Stimulated activated CD4-positive, alpha-beta T cell treated with anti-CD3 and anti-CD28 coated beads, Interleukin-1b, Interleukin-23, amount 100 ng/mL, for 1 hour (primary cell): Measurements from ENCODE around the gene KCTD17.
A peak's percentile ranks its signal among the peaks of the same experiment; 100 is the strongest.
"Not testable (repeated sequence)": the region's sequence is repeated elsewhere in the genome, so short reads cannot be mapped to it uniquely, and the experiment has no call there.

Experiments used
- DNase-seq, 2 donors: peaks; one replicate each; pipeline ENCODE4 v3.0.0-alpha.2; 2020; ENCODE audit warnings: low read depth in 2 of 2

The KCTD17 gene

DNA sequence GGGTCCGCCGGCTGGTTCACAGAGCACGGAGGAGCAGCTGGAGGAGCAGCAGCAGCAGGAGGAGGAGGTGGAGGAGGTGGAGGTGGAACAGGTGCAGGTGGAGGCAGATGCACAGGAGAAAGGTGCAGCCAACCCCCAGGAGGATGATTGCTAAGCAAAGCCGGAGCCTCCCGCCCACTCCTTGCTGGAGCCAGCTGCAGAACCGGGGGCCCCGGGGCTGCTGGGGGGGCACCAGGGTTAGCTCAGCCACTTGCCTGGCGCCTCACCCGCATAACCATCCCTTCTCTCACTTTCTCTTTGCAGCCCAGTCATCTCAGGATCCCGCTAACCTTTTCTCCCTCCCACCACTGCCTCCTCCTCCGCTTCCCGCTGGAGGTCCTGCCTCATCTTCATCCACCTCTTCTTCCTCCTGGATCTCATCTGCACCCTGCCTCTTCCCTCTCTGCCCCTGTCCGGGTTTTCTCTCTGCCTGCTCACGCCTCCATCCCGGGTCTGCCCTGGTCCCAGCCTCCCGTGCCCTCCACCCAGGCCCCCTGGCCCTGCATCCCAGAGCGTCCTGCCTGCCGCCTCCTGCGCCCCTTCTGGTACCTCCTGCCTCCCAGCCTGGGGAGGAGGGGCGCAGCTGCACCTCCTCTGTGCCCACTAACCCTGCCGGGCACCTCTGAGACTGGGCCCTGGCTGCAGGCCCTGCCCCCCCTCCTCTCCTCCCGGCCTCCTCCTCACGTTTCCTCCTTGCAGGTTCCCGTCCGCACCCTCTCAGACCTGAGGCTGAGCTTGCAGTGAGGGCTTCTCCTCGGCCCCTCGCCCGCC, 9.5 kb downstream of the KCTD17 start:
- DNase-seq, result no peak

DNA sequence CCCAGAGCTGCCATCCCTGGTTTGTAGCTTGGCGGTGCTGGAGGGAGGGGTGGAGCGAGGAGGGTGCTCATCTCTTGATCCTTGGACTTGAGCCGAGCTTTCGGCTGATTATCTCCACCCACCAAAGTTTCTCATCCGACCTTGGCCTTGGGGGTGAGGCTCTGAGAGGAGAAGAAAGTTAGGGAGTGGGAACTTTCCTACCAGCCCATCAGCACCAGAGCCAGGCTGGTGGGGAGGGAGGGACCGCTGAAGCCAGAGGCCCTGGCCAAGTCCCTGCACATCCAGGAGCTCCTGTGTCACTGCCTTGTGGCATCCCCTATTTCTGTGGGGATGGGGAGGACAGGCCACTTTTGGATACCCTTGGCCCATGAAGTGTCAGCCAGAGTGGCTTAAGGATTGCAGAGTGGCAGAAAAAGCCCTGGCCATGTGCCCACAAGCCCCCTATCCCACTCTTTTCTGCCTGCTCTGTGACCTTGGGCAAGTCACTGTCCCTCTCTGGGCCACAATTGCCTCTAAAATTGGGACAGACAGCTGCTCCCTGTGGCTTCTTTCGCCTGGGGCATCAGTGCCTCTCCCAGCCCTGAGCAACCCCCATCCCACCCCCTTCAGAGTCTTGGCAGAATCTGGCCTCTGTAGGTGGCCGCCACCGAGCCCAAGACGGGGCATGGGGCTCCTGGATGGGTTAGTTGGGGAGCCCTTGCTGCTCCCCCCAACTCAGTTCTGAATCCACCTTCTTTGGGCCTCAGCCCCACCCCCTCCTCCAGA, 10.3 kb downstream of the KCTD17 start:
- DNase-seq, result no peak

DNA sequence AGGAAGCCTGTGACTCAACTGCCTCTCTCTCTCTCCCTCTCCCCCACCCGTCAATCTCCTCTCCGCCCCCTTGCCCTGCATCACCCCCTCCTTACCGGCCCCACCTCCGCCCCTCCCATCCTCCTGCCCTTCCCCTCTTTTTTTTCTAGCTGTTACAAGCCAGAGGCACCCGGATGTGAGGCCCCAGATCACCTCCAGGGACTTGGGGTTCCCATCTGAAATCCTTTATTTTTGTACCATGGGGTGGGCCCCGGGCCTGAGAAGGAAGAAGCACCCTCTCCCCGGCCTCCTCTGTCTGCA, 10.8 kb downstream of the KCTD17 start:
- DNase-seq, result no peak

DNA sequence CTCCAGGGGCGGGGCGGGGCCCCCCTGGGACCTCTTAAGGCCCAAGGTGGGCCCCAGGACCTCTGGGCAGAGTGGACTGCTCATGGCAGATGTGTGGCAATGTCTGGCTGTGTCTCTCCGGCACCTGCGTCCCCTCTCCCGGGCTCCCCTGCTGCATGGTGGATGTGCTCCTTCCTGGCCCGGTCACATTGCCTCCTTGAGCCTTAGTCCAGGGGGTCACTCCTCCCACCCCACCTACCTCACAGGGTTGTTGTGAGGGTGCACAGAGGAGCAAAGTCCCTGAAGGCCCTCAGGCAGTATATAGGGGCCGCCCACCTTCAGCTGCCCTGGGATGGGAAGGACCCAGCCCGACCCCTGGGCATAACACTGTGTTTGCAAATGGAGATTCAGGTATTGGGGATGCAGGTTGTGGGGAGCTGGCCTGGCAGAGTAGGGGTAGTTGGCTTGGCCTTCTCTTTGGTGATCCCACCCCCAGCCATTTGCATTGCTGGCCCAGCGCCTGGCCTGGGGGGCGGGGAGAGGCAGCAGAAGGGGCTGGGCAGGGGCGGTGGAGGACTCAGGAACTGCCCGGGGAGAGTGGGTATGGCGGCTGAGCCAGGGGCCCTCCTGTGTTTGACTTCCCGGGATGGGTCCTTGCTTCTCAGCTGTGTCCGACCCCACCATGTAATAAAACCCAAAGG, 11.3 kb downstream of the KCTD17 start:
- no peak for DNase-seq

DNA sequence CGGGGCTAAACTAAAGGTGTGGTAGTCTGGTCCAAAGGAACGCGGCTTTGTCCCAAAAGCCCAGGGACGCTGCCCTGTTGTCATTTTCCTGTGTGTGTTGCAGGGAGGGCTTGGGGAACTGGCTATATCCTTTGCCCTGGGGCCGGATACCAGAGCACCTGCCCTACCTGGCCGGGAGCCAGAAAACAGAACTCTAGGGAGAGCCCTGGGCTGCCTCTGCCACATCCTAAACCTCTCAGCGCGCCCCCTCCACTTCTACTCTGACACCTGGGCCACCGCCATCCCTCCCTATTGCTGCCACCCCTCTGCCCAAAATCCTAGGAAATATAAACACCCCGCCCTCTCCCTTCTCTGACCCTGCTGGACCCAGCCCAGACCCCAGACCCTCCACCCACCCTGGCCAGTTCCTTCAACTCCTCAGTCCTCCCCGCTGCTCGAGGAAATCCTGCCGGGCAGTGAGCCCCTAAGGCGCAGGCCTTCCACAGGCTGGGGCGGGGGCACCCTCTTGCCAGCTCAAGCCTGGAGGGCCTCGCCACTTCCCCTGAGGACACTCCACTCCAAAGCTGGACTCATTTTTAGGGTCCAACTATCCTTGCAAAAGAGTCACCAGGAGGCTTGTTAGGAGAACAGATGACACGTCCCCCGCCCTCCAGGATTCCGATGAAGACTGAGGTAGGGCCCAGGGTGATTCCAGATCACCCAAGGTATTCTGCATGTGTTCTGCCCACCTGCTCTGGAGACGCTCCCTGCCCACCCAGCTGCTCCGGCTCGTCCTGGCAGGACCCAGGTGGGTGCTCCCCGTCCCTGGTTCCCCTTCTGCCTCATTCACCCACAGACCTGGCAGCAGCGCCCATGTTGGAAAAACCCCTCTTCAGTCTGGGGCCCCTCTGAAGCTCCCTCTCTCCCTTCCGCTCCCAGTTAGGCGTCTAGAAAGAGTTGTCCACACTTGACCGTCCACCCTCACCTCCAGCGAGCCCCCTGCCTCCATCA, 12.2 kb downstream of the KCTD17 start:
- DNase-seq, result no peak

DNA sequence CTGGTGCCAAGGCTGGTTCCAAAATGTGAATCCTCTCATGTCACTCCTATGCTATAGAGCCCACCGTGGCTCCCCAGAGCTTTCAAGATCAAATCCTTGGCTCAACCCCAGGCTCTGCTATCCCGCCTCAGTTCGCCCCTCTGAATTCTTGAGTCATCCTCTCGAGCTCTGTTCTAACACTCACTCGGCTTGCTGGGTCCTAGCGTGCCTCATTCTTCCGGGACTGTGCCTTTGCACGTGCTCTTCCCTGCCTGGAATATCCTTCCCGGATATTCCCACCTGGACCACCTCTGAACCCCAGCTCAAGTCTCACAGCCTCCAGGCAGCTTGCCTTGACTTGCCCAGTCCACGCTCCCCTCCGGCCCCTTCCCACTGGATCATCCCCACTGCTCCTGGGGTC, 13.0 kb downstream of the KCTD17 start:
- DNase-seq, result no peak

DNA sequence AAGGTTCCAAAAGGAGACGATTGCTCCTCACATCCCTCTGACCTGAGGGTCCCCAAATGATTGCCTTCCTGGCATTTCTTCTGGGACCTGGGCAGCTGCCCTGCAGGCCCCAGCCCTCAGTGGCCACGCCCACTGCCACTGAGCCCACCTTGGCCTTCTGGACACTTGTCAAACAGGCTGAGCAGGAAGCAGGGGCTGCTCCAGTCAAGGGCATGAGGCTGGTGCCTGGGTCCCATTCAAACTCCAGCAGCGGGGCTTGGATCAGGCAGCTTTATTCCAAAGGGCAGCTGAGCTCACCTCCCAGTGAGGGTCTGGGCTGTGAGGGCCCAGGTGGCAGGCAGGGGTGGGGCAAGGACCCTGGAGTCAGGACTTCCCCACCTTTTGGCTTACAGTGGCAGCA, 13.6 kb downstream of the KCTD17 start:
- no peak for DNase-seq

DNA sequence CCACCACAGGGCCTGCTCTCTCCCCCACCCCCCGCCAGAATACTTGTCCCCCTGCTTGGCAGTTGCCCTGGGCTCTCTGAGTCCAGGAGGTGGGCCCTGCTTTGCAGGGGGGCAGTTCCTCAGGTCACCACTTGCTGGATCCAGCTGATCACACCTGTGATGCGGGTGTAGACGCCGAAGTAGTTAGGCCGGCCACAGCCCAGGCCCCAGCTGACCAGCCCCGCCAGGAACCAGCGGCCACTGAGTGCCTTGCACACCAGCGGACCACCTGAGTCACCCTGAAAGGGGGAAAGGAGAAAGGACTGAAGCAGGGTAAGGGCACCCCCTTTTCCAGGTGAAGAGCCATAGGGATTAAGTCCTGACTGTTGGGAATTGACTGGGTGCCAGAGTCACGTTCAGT, 14.4 kb downstream of the KCTD17 start:
- no peak for DNase-seq

DNA sequence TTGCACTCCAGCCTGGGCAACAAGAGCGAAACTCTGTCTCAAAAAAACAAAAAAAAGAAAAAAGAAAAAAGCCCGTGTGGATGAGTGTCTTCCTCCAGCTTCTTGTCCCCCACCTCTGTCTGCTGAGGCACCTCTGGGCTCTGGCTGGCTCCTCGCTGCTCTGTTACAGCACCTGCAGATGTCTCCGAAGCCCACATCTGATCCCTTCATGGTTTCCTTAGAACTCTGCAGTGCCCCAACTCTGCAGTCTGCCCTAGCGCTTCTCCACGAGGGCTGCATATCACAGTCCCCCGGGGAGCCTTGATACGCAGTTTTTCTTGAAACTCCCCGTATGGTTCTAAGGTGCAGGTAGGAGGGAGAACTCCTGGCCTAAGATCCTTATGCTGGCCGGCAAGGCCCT, 15.9 kb downstream of the KCTD17 start:
- DNase-seq, result no peak

DNA sequence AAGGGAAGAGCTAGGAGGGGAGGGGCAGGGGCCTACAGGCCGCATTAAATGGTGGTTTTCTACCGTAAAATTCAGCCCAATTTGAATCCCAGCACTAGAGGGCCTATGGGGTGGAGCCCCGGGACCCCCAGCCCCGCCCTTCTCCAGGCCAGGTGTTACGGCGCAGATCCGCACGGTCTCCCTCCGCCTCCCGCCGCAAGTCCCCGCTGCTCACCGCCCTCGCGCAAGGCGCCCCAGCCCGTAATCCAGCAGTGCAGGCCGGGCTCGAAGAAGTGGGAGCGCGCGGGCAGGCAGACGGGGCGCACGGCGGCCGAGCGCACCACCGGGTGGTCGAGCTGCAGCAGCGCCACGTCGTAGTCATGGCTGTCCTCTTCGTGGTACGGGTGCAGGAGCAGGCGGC, 17.3 kb downstream of the KCTD17 start:
- no peak for DNase-seq

DNA sequence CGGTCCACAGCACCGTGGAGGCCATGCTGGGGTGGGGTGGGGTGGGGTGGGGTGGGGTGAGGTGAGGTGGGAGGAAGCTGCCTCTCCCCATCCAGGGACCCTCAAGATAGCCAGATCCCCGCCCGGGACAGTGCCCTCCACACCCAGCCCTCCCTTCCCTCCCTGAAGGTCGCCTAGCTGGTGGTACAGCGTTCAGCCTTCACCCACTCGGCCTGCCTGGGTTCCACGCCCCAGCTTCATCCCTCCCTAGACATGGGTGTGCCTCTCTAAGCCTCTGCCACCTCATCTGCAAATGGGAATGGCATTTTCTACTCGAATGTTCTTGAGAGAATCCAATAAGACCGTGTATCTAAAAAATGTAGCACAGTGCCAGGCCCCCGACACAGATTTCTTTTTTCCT, 17.8 kb downstream of the KCTD17 start:
- no peak for DNase-seq

DNA sequence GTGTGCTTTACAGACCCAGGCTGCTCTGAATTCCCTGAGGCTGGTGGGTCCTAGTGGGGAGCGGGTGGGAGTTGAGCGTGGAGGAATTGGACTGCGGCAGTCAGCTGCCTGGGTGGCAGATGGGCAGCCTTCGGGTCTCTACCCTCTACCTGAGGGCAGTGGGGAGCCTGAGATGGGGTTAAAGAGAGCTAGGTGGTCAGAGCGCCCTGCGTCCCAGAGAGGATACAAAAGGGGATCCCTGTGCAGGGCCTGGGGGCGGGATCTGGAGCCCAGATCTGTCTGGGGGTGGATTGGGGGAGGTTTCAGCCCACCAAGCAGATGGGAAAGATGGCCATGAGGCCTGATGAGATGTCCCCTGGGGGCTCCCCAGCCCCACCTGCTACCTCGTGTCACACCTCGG, 18.2 kb downstream of the KCTD17 start:
- DNase-seq, result no peak

DNA sequence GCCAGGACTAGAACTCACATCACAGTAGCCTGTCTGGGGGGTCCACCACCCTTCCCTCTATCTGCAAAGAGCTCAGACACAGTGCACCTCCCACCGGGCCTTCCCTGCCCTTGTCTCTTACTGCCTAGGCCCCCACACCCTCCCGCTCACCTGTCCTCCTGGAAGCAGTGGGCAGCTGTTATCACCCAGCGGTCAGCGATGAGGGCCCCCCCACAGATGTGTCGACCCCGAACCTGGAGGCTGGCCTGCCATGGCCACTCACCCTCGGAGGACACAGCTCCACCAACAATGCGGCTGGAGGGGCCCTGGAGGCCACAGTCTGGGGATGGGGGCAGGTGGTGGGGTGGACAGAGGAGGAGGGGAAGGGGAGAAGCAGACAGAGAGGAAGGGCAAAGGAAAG, 18.8 kb downstream of the KCTD17 start:
- no peak for DNase-seq

DNA sequence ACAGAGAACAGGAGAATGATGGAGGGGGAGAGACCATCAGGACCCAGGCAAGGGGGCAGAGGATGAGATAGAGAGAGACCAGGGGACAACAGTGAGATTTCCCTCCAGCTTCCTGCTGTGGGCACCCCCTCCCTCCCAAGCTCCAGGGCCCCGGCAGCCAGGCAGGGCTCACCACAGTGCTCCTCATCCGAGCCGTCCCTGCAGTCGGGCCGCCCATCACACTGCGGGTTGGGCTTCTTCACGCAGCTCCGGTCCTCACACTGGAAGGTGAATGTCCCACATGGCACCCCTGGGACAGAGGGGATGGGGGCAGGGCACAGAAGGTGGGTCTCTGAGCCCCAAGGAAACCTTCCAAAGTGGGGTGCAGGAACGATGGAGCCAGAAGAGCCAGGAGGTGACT, 19.2 kb downstream of the KCTD17 start:
- no peak for DNase-seq

DNA sequence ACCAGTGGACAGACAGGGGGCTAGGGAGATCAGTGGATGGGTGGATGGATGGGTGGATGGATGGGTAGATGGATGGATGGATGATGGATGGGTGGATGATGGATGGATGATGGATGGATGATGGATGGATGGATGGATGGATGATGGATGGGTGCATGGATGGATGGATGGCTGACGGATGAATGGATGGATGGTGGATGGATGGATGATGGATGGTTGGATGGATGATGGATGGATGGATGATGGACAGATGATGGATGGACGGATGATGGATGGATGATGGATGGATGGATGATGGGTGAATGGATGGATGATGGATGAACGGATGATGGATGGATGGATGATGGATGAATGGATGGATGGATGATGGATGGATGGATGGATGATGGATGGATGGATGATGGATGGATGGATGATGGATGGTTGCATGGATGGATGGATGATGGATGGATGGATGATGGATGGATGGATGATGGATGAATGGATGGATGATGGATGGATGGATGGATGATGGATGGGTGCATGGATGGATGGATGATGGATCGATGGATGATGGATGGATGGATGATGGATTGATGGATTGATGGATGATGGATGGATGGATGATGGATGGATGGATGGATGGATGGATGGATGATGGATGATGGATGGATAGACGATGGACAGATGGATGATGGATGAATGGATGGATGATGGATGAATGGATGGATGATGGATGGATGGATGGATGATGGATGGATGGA, 20.5 kb downstream of the KCTD17 start:
- not testable (repeated sequence) for DNase-seq

DNA sequence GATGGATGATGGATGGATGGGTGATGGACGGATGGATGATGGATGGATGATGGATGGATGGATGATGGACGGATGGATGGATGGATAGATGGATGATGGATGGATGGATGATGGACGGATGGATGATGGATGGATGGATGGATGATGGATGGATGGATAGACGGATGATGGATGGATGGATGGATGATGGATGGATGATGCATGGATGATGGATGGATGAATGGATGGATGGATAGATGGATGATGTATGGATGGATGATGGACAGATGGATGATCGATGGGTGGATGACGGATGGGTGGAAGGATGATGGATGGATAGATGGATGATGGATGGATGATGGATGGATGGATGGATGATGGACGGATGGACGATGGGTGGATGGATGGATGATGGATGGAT, 21.1 kb downstream of the KCTD17 start:
- DNase-seq, result no peak

DNA sequence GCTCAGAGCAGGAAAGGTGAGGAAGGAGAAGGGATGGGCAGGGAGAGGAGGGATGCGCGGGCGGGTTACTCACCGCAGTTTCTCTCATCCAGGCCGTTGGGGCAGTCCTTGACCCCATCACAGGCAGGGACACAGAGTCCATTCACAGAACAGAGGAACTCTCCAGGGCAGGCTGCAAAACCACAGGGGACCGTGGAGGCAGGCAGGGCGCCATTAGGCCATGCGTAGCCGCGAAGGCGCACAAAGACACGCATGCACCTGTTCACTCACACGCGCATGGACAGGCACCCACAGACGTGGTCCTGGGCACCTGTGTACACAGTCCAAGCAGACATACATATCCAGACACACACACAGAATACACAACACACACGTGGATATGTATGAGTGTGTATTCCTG, 23.0 kb downstream of the KCTD17 start:
- no peak for DNase-seq

DNA sequence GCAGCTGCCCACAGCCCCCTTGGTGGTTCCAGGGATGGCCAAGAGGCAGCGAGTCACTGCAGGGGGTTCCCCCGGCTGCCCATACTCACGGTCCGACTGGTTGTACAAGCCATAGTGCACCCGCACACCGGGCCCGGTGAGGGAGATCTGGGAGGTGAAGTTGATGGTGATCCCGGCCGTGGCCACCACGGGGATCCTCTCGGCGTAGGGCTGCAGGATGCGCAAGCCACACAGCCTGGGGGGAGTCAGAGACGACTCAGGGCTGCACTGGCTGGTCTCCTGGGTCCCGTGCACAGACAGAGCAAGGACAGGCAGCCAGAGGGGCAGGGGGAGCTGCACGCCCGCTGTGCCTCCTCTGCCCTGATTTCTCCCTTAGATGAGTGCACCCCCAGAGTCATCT, 23.5 kb downstream of the KCTD17 start:
- DNase-seq, result no peak

DNA sequence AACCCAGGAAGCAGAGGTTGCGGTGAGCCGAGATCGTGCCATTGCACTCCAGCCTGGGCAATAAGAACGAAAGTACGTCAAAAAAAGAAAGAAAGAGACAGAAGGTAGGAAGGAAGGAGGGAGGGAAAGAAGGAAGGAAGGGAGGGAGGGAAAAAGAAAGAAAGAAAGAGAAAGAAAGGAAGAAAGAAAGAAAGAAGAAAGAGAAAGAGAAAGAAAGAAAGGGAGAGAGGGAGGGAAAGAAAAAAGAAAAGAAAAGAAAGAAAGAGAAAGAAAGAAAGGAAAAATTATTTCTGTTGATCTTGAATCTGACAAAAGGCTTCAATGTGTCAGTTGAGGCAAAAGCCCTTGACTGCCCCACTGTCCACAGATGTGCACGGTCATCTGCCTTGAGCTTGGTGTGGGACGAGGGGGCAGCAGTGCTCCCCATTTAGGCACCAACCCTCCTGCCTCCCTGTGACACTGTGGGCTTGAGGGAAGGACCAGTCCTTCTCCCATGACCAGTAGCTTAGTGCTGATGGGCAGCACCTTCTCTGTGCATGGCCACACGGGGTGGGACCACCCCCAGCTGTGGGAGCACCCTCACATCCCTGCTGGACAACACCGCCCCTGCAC, 24.4 kb downstream of the KCTD17 start:
- no peak for DNase-seq

DNA sequence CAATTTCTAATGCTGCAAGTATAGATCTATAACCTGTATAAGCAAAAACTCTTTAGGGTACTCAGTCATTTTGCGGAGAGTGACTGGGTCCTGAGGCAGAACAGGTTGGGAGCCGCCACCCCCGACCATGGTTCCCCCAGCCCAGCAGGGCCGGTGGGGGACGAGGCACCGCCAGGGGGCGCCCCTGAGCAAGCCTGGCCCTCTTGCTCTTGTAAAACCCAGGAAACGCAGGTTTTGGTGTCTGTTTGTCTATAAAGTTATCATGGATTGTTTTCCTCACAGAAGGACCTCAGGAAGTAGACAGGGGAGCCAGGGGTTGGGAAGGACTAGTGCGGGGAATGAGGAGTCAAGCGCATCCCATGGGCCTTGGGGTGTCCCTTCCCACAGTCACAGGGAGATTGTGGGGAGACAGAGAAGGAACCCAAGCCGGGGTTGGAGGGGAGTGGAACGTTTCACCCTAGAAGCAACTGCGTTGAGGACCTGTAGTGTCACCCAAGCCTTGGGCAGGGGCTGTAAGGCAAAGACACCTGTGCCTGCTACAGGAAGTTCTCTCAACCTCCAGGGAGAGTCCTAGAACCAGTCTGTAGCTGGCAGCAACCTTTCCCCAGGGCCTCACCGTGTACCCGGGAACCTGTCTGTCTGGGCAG, 26.4 kb downstream of the KCTD17 start:
- peak; percentile 72 to 85 for DNase-seq
